GM13977 (cell line): ENCODE data around the gene CISD3.
A peak's percentile ranks its signal among the peaks of the same experiment; 100 is the strongest.

Experiments
- DNase-seq: peaks from one replicate; pipeline ENCODE4 v3.0.0; 2012; ENCODE audit warnings: low spot score
- in situ Hi-C: fragments of 300-500 bp; cut with MboI; formaldehyde crosslinking; loops from one replicate; pipeline ENCODE4 v1.12.0; 2022; ENCODE audit warnings: low sequenced_read_pairs, low pct_unique_long_range_greater_than_20kb, mixed read lengths, inconsistent platforms; ENCODE audit not compliant: unreplicated experiment
- TF ChIP-seq, protein P1 (sequence below): IDR thresholded peaks from 2 replicates; pipeline ENCODE4 v1.5.1; 2012; ENCODE audit warnings: mild to moderate bottlenecking, control low read depth; ENCODE audit not compliant: insufficient read depth; ENCODE audit errors: extremely low read depth, missing control alignments

CISD3 gene

DNA sequence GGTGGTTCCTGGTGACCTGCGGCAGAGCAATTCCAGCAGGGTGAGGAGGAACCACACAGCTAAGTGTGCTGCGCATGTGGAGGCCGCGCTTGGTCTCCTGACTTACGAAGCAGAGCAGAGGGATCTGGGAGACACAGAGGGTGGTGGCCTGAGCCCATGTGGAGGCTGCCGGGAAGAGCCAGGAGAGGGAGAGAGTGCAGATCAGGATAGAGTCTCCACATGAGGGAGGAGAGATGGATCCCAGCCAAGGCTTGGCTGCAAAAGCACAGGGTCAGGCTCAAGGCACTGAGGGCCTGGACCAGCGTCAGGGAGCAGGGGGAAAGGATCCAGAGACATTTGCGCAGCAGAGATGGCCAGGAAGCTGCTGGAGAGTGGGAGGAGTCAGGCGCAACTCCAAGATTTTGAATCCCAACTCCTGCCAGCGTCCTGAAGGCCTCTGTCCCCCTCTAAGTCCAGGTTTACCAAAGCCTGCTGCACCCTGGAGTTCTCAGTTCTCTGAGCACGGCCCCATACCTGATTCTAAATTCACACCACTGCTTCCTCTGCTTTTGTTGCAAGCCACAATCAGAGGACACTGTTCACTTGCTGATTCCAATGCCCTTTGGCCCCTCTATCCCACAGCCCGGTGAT, 36.3 kb upstream of the CISD3 start:
- TF ChIP-seq, protein P1, sequence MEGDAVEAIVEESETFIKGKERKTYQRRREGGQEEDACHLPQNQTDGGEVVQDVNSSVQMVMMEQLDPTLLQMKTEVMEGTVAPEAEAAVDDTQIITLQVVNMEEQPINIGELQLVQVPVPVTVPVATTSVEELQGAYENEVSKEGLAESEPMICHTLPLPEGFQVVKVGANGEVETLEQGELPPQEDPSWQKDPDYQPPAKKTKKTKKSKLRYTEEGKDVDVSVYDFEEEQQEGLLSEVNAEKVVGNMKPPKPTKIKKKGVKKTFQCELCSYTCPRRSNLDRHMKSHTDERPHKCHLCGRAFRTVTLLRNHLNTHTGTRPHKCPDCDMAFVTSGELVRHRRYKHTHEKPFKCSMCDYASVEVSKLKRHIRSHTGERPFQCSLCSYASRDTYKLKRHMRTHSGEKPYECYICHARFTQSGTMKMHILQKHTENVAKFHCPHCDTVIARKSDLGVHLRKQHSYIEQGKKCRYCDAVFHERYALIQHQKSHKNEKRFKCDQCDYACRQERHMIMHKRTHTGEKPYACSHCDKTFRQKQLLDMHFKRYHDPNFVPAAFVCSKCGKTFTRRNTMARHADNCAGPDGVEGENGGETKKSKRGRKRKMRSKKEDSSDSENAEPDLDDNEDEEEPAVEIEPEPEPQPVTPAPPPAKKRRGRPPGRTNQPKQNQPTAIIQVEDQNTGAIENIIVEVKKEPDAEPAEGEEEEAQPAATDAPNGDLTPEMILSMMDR, result no peak
- DNase-seq, result no peak
- in situ Hi-C loops, result no loop called here

DNA sequence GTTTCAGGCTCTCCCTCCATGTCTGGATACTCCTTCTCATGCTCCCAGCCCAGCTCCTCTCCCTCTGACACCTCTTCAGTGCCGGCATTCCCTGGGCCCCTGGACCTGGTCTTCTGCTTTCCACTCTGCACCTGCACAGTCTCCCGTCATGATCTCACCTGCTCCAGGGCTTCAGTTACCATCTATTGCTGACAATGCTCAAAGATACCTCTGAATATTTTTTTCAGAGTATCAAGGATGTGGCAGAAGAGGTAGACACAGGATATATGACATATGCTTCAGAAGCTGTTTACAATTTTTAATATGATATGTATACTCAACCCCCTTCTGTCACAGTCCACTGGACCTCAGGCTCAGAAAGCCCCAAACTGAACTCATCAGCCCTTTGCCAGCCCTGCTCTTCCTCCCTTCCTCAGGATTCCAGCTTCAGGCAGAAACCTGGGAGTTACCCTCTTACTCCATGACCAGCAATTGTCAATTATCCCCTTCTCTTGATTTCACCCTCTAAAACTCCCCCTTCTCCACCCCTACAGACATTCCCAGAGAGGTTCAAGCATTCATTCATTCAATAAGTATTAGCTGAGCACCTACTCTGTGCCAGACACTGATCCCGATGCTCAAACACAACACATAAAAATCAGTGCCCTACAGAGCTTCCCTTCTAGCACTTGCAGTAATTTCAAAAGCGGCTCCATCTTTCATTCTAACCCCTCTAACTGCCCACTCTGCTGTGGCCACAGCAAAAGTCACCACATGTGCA, 32.9 kb upstream of the CISD3 start:
- TF ChIP-seq, protein P1, result no peak
- in situ Hi-C loops, result no loop called here
- DNase-seq, result no peak

DNA sequence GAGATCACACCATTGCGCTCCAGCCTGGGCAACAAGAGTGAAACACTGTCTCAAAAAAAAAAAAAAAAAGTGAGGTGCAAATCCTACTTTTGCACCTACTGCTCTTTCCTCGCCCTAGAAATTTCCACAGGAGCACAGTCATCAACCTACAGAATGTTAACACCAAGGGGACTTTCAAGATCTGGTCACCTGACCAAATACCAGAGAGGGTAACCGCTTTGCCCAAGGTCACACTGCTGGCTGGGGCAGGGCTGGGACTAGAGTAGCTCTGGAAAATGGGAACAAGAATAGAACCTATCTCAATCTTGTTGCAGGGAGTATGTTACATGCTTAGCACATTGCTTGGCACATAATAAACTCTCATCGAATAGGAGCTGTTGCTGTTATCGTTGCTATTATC, 31.4 kb upstream of the CISD3 start:
- in situ Hi-C loops, result no loop called here
- DNase-seq, result no peak
- TF ChIP-seq, protein P1, result no peak

DNA sequence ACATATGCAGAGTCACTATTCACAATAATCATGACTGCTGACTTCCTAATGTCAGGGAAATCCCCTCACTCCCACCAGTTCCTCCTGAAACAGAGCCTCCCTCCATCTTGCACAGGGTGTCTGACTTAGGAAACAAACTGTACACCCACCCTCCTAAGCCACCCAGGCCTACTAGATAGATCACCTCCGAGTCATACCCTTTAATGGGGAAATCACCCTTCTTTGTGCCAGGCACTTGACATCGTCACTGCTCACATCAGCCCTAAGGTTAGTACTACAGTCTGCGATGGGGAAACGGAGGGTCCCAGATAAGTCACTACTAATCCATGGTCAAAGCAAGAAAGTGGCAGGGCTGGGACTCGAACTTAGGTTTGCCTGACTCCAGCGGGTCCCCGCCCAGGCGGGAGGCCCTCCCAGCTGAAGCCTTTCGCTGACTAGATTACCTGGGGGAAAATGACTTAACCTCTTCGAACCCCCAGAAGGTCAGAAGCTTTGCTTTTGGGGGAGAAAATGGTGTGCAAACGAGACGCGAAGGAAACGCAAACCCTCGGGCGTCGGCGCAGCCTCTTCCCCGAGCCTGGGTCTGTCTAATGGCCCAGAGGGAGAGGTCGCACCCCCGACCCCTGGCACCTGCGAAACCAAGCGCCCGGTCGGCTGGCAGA, 28.5 kb upstream of the CISD3 start:
- TF ChIP-seq, protein P1, result no peak
- peak; percentile 79 for DNase-seq
- in situ Hi-C loops, result no loop called here

DNA sequence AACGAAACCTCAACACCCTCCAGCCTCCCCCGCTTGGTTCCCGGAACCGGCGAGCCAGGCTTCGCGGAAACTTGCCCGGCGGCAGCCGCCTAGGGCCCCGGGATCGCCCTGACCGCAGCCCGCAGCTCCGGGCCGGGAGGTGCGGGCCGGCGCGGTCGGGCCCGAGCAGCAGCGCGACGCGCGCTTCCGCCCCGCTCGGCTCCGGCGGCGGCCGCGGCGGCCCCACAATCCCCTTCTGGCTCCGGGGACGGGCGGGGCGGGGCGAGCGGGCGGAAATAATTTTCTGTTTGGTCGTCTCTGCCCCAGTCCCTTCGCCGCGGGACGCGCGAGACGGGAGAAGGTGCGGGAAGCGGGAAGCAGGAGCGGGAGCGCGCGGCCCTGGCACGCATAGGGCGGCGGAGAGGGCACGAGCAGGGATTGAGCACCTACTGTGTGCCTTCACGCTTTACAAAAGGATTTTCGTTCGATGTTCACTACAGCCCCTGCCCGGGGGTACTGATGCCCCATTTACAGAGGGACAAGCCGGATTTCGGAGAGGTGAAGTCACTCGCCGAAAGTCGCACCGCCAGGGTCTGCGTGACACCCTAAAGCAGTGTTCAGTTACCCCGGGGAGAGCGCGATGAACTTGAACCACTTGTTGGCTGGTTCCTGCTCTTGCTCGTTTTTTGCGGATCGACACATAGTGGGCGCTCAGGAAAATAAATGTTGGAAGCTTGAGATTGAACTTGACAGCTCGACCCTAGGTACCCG, 27.8 kb upstream of the CISD3 start:
- in situ Hi-C loops, result no loop called here
- TF ChIP-seq, protein P1, result no peak

More for the DNA sequence above, 27.8 kb upstream of the CISD3 start:
- DNase-seq, result peak; percentile 85
